Measurements from ENCODE around the gene SAT1.

- no peak for TF ChIP-seq EP300 (IDR thresholded peaks at IDR 0.05)
- no peak for TF ChIP-seq CTCF (IDR thresholded peaks at IDR 0.05)
- TF ChIP-seq POLR2A (IDR thresholded peaks at IDR 0.05) = no peak
These were observed 10.0 kb downstream of the SAT1 start for GRCh38 chrX:23792861-23793553.
